ENCODE data around the gene BUD31.
"Not testable (repeated sequence)": the region's sequence is repeated elsewhere in the genome, so short reads cannot be mapped to it uniquely, and the experiment has no call there.

BUD31 gene

DNA sequence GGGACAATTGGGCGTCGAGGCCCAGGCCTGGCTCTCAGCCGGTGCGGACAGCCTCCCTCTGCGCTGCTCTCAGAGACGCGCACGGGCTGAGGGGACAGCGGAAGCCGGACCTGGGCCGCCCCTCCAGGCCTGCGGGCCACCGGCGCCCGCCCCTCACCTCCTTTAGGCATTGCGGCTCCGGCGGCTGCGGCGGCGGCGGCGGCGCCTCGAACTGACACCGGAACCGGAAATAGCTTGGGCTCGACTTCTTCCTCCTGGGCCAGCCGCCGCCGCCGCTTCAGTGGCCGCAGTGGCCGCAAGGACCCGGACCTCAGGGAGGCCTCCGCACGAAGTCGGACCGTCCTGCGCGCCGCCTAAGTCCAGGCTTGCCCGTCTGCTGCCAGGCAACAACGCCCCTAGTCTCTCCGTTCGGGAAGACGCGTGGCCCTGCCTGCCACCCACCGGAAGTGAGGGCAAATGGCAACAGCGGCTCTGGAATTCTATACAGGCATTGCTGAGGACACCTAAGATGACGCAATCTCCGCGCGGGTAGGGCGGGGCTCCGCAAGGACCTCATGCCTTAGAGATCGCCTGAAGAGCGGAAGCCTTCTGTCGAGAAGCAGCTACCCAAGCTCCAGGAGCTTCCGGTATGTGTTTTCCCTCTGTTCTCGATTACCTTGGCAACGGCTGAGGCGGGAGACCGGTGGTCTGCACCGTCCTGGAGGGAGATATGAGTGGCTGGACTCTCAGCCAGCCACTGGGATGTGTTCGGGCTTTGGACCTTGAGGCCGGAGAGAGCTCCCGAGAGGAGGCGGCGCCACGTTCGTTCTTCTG, at the start of gene BUD31, which contains the start of gene PDAP1:
Gene BUD31, plus strand, starts transcription at position 591 of the 813 bp plus-strand sequence. CDS start 2,124 bp downstream, outside the sequence.
Gene PDAP1, minus strand, starts transcription at position 219 of the 813 bp plus-strand sequence. Its CDS starts 49 bp downstream, at position 170.
- ATAC-seq (peak; percentile 86), DNase-seq (peak; percentile 90)

- DNase-seq = no peak
These were observed 49.2 kb upstream of the BUD31 start for GRCh38 chr7:99359465-99360154.

DNA sequence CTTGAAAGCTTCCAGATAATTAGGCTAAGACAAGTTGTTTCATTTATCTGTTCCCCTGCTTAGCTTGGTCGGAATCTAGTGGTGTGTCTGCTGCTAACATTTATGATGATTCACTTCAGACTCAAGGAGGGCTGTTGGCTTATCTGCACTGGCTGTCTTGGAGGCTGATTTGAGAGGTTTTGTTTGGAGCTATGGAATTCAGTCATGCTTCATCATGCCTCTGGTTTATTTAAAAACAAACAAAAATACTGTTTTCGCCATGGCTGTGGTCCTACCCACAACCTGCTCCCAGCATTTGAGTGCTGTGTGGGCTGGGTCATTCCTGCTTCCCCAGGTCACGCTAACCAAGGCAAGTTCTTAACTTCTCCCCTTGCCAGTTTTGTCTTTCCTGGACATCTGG, 46.0 kb upstream of the BUD31 start:
- no peak for ATAC-seq
- DNase-seq = no peak

More at GRCh38 chr7:99359465-99360154, 49.2 kb upstream of the BUD31 start:
- no peak for ATAC-seq

GRCh38 chr7:99363286-99363685, 45.5 kb upstream of the BUD31 start:
- DNase-seq (no peak), ATAC-seq (no peak)

- DNase-seq (peak; percentile 65), ATAC-seq (peak; percentile 82)
These were observed 43.2 kb upstream of the BUD31 start for GRCh38 chr7:99365318-99366141.

GRCh38 chr7:99366646-99367045, 42.1 kb upstream of the BUD31 start:
- no peak for DNase-seq
- no peak for ATAC-seq

GRCh38 chr7:99368750-99369389, 39.9 kb upstream of the BUD31 start:
- DNase-seq = no peak
- no peak for ATAC-seq

GRCh38 chr7:99369767-99370391, 38.9 kb upstream of the BUD31 start:
- ATAC-seq = no peak
- no peak for DNase-seq

DNA sequence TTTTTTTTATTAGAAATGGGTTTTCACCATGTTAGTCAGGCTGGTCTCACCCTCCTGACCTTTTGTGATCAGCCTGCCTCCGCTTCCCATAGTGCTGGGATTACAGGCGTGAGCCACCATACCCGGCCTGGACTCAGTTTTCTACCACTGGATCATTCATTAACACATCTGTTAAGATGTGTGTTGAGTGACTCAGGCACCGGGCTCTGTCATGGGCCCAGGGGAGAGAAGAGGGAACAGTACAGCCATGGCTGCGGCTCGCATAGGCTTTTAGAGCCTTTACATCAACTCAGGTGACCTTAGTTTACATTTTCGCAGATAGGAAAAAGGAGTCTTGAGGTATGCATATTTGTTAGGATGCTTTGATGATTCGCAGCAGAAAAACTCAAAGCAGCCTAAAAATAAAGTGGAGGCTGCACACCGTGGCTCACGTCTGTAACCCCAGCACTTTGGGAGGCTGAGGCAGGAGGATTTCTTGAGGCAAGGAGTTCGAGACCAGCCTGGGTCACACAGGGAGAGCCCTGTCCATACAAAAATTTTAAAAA, 37.3 kb upstream of the BUD31 start:
- ATAC-seq (no peak), DNase-seq (no peak)

DNA sequence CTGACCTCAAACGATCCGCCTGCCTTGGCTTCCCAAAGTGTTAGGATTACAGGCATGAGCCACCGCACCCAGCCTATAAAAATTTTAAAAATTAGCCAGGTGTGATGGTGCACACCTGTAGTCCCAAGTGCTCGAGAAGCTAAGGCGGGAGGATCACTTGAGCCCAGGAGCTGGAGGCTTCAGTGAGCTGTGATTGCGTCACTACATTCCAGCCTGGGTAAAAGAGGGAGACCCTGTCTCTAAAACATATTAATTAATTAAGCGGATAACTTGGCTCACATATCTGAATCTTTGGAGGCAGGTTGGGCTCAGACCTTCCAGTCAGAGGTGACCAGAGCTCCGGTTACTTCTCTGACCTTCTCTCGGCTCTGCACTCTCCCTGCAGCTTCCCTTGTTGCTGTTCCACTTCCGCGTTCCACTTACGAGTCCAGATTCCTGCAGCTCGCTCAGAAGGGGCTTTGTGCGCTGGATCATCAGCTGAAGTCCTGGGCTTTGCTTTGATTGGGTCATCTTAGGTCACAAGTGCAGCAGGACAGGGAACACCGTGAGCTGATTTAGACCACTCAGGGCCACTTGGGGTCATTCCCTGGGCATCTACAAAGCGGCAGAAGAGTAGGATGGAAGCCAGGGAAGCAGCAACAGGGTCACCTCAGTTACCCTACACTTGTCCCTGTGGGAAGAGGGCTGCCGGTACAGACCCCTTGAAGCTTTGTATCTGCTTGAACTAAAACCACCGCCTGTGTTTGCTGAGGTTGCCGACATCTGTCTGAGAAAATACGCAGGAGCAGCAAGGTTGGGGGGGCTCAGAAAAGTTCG, 36.3 kb upstream of the BUD31 start:
- no peak for DNase-seq
- ATAC-seq = no peak

DNA sequence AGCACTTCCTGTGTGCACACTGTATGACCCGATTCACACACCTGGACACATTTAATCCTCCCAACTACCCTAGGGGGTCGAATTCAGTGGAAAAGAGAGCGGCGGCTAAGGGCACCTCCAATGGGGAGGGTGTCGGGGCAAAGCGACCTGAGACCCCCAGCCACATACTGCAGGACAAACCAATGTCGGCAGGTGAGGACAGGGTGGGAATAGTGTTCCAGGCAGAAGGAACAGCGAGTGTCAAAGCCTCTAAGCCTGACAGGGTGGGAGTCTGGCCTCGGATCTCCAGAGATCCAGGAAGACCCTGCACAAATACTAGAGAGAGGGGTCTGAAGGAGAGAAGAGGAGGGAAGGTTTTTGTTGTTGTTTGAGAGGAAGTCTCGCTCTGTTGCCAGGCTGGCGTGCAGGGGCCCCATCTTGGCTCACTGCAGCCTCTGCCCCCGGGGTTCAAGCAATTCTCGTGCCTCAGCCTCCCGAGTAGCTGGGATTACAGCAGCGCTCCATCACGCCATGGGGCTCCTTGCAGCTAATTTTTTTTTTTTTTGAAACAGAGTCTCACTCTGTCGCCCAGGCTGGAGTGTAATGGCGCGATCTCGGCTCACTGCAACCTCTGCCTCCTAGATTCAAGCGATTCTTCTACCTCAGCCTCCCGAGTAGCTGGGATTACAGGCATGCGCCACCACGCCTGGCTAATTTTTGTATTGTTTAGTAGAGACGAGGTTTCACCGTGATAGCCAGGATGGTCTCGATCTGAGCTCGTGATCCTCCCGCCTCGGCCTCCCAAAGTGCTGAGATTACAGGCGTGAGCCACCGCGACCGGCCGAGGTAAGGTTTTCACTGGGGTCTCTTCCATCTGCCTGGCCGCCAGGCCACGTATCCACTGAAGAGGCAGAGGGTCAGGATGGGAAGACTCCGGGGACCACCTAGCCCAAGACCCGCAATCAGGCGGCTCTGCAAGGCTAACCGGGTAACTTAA, 35.4 kb upstream of the BUD31 start:
- DNase-seq (no peak), ATAC-seq (no peak)

DNA sequence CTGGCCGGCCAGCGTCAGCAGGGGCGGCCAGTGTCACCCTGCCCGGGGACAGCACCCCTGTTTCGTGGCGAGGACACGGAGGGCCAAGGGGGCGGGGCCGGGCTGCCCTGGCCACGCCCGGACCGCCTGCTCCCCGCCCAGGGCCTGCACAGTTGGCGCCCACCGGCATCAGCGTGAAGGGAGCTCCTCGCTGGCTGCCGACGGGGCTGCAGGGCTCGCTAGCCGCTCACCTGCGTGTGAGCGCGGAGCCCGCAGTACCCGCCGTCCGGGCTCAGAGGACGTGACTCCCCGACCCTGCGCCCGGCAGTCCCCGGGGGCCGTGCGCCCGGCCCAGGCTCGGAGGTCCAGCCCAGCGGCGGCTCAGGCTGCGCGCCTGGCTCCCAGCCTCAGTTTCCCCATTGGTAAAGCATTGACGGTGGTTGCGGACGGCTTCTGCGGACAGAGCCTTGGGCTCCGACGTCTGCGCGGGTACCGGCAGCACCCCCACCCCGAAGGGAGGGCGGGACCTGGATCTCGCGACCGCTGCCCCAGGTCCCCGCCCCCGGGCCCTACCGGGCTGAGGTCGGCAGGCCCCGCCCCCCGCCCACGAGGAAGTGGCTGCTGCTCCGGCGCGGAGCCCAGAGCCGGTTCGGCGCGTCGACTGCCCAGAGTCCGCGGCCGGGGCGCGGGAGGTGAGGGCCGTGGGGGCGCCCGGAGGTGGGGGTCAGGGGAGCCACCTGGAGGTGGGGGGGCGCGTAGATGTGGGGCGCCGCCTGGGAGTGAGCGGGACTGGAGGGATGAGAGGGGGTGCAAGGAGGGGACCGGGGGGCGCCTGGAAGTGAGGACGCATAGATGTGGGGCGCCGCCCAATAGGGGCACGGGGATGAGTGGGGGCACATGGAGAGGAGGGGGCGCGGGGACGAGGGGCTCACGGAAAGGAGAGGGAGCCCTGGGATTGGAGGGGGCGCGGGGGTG, 34.4 kb upstream of the BUD31 start, which contains the start of gene ARPC1B:
Gene ARPC1B, plus strand, starts transcription at position 620 of the 954 bp plus-strand sequence. CDS start 10,985 bp downstream, outside the sequence.
- ATAC-seq (peak; percentile 66), DNase-seq (peak; percentile 90)

- DNase-seq (peak; percentile 76), ATAC-seq (peak; percentile 58)
These were observed 33.5 kb upstream of the BUD31 start for GRCh38 chr7:99375070-99375807.

- ATAC-seq (peak; percentile 8), DNase-seq (peak; percentile 54)
These were observed 29.7 kb upstream of the BUD31 start for GRCh38 chr7:99379043-99379577.

GRCh38 chr7:99379693-99380031, 29.1 kb upstream of the BUD31 start:
- not testable (repeated sequence) for ATAC-seq, DNase-seq

- DNase-seq (peak; percentile 61), ATAC-seq (peak; percentile 50)
These were observed 28.5 kb upstream of the BUD31 start for GRCh38 chr7:99380032-99380822.
